ENCODE data around the gene NOX3.
"Not testable (repeated sequence)": the region's sequence is repeated elsewhere in the genome, so short reads cannot be mapped to it uniquely, and the experiment has no call there.

NOX3 gene

GRCh38 chr6:155455766-155456165 lies at the start of gene NOX3:
TSS of gene NOX3 (minus strand) at chr6:155455839. CDS start at chr6:155455800, 39 bp downstream.
- DNase-seq: no peak

- DNase-seq: no peak
Measured at GRCh38 chr6:155504848-155505607, 49.4 kb upstream of the NOX3 start.

DNA sequence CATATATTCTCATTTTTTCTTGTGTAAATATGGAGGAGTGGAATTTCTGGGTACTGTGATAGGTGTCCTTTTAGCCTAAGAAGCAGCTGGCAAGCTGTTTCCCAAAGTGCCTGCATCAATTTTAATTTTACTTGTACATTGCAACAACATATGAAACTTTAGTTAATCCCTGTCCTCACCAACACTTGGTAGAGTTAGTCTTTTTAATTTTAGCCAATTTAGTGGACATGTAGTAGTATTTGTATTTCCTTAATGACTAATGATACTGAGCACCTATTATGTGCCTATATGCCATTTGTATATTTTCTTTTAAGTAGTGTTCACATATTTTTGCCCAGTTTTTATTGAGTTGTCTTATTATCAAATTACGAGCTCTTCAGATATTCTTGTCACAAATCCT lies 46.8 kb upstream of the NOX3 start:
- DNase-seq: no peak

- no peak for DNase-seq
Measured at GRCh38 chr6:155499574-155499973, 43.9 kb upstream of the NOX3 start.

DNA sequence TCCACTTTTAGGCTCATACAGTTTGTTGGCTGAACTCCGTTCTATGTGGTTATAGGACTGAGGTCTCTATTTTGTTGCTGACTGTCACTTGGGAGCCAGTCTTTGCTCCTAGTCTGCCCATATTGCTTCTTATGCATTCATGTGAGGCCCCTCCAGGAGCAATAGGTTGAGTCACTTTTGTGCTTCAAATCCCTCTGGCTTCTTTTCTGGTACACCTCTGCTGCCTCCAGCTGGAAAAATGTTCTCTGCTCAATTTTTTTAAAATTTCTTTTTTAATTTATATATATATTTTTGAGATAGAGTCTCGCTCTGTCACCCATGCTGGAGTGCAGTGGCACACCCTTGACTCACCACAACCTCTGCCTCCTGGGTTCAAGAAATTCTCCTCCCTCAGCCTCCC lies 42.7 kb upstream of the NOX3 start:
- peak in 1 of 2 experiments; percentile 19 for DNase-seq

GRCh38 chr6:155497273-155497672 lies 41.6 kb upstream of the NOX3 start:
- no peak for DNase-seq

DNA sequence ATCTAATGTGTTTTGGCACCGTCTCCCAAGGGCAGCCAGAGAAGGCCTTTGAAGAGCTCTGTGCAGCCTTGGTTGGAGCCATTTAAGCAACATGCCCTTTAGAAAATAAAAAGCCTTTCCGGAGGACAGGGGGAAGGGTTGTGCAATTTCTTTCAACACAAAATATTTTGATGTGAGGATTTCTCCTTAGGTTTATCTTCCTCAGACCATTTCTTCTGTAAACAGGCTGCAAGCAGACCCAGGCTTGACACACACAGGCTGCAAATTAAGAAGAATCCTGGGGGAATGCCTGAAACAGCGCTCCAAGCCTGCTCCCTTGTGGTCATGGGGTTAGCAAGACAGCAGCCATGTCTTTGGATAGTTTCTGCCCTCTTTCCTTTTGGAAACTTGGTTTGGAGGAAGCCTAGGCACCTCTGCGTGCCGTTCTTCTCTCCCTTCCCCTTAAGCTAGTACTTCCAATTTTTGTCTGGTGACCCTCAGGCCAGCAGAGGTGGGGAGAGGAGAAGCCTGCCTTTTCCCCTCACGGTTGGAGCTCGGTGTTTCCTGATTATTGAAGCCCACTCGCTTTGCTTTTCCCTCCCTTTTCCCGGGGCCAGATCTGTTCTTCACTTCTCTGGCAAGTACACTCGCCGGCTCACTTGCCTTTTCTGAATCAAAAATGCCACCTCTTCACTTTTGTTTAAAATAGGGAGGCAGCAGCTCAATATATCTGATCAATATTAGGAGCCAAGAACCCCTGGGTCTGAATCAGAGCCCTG lies 39.6 kb upstream of the NOX3 start:
- DNase-seq: peak in 1 of 2 experiments; percentile 10

- DNase-seq: peak; percentile 86 to 96
Measured at GRCh38 chr6:155493694-155494143, 38.1 kb upstream of the NOX3 start.

- no peak for DNase-seq
Measured at GRCh38 chr6:155493026-155493693, 37.5 kb upstream of the NOX3 start.

DNA sequence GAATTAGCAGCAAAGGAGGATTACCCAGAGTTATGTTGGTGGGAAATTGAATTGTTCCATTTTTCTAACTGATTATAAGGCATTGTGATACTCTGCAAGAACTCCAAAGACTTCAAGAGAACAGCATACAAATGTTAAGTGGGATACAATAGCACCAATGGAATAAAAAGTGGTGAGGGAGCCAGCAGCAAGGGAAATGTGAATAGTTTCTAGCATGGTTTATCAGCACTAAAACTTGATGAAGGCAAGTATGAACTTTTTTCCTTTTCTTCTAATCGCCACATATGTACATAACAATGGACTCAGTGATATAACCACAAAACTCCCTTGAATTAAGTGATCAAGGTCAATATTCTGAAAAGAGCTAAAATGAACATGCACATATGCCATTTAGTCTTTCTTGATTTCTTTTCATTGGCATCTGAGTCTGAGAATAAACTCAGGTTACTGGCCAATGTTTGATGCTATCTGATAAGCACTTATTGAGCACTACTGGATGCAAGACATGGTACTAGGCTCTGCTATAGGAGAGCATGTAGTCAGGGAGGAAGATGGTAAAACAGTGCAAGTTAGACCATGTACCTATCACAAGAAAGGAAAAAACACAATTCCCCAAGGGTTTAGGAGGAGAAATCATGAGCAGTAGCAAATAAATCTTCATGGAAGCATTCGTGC lies 36.6 kb upstream of the NOX3 start:
- DNase-seq: no peak

GRCh38 chr6:155491421-155491820 lies 35.8 kb upstream of the NOX3 start:
- no peak for DNase-seq

GRCh38 chr6:155488197-155488596 lies 32.6 kb upstream of the NOX3 start:
- not testable (repeated sequence) for DNase-seq

- no peak for DNase-seq
Measured at GRCh38 chr6:155487371-155488130, 31.9 kb upstream of the NOX3 start.

DNA sequence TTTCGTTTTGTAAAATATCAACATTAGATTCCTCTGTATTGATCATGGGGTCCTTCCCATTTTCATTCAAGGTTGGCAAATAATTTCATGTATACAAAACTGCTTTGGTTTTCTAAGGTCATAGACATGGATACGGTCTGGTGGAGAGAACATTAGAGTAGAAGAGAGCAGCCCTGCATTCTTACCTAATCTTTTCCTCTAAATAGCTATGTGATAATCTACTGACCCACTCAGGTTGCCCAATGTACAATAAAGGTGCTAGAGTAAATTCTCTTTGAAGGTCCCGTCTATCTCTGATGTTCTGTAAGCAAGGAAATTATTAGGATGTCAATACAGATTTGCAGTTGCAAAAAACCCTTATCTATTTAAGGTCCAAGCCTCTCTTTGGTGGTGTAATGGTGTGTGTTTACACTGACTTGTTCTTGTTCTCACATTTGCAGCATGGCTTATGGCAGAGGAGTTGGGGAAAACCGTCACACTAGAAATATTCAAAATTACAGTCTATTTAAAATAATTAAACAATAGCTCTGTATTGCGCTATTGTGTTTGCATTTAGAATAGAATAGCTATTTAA lies 31.2 kb upstream of the NOX3 start:
- DNase-seq: no peak

GRCh38 chr6:155485756-155486155 lies 30.1 kb upstream of the NOX3 start:
- DNase-seq: no peak

DNA sequence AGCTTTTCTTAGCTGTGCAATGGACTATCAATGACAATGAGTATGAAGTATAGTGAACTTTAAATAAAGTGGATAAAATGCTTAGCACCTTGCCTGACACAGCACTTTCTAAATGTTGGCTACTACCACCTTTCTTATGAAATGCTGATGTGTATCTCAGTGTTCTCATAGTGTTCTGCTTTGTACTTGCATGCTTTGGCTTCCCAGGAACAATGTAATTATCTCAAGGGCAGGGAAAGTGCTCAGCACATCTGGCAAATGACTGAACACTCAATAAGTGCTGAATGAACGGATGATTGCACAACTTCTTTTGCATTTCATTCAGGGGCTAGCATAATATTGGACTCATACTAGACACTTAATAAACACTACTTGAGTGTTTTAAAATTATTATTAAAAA lies 28.2 kb upstream of the NOX3 start:
- DNase-seq: no peak

DNA sequence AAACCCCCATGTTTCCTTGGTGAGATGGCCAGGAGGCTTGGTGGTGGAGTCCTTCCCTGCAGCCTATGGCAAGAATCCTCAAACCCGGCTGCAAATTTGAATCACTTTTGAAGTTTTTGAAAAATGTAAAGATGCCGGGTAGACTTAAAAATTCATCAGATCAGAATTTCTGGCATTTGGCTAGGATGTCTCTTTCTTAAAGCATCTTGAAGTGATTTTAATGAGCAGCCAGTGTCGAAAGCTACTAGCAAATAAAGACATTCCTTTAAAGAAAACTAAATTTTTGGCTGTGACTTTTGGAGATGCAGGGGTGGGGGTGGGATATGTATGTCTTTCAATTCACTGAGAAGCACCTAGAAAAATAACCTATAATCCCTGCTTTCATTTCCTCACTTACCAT lies 25.6 kb upstream of the NOX3 start:
- no peak for DNase-seq

- DNase-seq: no peak
Measured at GRCh38 chr6:155473741-155474140, 18.1 kb upstream of the NOX3 start.

DNA sequence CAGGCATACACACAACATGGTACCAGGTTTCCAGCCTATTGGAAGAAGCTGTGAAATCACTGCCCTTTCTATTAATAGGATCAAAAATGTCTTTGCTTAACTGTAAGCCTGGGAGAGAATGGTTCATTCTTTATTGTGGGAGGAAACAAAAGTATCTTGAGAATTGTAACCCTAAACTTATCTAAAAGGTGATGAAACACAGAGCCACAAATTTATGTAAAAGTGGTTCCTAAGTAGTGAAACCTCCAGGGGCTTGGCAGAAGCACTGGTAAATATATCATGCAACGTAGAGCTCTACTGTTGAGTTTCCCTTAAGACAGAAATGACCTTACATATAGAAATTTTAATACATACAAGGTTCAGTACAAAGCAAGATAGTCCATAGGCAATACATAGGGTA lies 17.2 kb upstream of the NOX3 start:
- DNase-seq: no peak

DNA sequence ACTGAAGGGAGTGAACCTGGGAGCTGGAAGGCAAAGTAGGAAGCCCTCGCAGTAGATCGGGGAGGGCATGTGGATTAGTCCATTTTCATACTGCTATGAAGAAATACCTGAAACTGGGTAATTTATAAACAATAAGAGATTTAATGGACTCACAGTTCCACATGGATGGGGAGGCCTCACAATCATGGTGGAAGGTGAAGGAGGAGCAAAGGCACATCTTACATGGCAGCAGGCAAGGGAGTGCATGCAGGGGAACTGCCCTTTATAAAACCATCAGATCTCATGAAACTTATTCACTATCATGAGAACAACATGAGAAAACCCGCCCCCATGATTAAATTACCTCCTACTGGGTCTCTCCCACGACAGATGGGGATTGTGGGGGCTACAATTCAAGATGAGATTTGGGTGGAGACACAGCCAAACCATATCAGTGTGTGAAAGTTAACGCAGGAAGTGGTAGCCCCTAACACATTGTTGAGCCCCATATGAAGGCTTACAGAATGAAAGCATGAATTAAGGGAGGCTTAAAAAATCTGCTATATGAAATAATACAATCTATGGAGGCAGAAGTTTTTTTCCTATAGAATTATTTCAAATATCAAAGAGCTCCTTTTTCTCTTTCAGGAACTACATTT lies 15.5 kb upstream of the NOX3 start:
- not testable (repeated sequence) for DNase-seq

DNA sequence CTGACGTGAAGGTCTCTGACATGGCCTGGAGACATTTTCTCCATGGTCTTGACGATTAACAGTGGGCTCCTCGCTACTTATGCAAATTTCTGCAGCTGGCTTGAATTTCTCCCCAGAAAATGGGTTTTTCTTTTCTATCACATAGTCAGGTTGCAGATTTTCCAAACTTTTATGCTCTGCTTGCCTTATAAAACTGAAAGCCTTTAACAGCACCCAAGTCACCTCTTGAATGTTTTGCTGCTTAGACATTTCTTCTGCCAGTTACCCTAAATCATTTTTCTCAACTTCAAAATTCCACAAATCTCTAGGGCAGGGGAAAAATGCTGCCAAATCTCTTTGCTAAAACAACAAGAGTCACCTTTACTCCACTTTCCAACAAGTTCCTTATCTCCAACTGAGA lies 12.9 kb upstream of the NOX3 start:
- DNase-seq: not testable (repeated sequence)

All from SW 1271 (cell line).